ENCODE data around the gene CABLES1. TPM values are rescaled to one million over a fixed set of nuclear protein-coding genes. Genes with fewer than 3 reads are reported as not detected.

The CABLES1 gene
- polyA plus RNA-seq, 3 donors: 0.09 to 0.15 TPM; not detected in 1

DNA sequence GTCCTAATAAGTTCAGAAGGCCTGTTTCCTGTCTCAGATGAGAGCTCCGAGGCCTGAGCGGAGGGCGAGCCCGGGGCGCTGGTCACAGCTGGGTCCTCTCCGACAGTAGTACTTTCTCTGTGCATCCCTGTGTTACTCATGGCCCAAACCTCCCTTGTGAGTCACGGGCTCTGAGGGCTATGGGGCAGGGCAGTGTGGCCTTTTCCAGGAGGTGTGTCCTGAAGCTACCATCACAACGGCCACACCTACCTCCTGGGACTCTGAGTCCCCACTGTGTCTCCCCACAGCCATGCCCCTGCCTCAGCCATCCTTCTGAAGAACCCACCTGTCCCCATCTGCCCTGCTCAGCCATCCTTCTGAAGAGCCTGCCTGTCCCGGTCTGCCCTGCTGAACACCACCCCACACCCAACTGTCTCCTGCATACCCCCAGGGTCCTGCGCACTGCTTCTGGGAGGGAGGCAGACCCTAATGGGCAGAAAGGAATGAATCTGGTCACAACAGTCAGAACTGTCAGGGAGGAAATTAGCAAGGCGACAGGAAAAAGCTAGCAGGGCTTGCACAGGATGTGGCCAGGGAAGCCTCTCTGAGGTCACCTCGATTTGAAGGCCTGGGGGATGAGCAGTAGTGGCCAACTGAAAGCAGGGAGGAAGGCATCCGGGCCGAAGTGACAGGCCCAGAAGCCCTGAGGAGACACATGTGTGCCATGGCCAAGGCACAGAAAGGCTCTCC lies 172.4 kb downstream of the CABLES1 start:
- H3K4me3 ChIP-seq (replicated peaks in 1 of 3; ENCODE audit: low read depth in 2 of 3, low read length in 3 of 3): no peak overlapping the region
- WGBS (ENCODE audit: insufficient coverage): 64% methylated on average over 12 of the region's 14 CpGs
- no peaks in the 10 kb centered on the region for H3K27me3 ChIP-seq (ENCODE audit: control insufficient read depth in 2 of 2, insufficient read depth in 2 of 2, low read length in 2 of 2)
- H3K9ac ChIP-seq (ENCODE audit: insufficient read depth, low read length, poor library complexity, severe bottlenecking): no peak overlapping the region
- peaks cover 20% of the 10 kb centered on the region for H3K4me1 Mint-ChIP-seq
- peaks cover 0 to 5% of the 10 kb centered on the region in 2 donors for H3K4me1 ChIP-seq (ENCODE audit: control insufficient read depth in 1 of 2, insufficient read depth in 2 of 2, low read length in 2 of 2)
- peaks cover 2 to 8% of the 10 kb centered on the region in 2 donors for H3K36me3 Mint-ChIP-seq
- TF ChIP-seq, protein P1, sequence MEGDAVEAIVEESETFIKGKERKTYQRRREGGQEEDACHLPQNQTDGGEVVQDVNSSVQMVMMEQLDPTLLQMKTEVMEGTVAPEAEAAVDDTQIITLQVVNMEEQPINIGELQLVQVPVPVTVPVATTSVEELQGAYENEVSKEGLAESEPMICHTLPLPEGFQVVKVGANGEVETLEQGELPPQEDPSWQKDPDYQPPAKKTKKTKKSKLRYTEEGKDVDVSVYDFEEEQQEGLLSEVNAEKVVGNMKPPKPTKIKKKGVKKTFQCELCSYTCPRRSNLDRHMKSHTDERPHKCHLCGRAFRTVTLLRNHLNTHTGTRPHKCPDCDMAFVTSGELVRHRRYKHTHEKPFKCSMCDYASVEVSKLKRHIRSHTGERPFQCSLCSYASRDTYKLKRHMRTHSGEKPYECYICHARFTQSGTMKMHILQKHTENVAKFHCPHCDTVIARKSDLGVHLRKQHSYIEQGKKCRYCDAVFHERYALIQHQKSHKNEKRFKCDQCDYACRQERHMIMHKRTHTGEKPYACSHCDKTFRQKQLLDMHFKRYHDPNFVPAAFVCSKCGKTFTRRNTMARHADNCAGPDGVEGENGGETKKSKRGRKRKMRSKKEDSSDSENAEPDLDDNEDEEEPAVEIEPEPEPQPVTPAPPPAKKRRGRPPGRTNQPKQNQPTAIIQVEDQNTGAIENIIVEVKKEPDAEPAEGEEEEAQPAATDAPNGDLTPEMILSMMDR (IDR thresholded peaks at IDR 0.05): no peak
- no peaks in the 10 kb centered on the region for H3K9me3 ChIP-seq (replicated peaks in 1 of 2; ENCODE audit: control insufficient read depth in 1 of 2, insufficient read depth in 1 of 2, low read length in 2 of 2)
- H2AFZ ChIP-seq (ENCODE audit: insufficient read depth, low read depth, low read length, poor library complexity, severe bottlenecking): no peak overlapping the region
- no peaks in the 10 kb centered on the region for H3K79me2 ChIP-seq (ENCODE audit: insufficient read depth, low read length)
- no peaks in the 10 kb centered on the region for H3K36me3 ChIP-seq (replicated peaks in 1 of 2; ENCODE audit: control insufficient read depth in 1 of 2, insufficient read depth in 2 of 2, low read length in 2 of 2)
- H3K27ac ChIP-seq (ENCODE audit: low read depth in 1 of 2, low read length in 2 of 2): no peak overlapping the region
- H3K27me3 Mint-ChIP-seq (ENCODE audit: low read depth in 3 of 3): peaks cover 0 to 2% (median 2%) of the 10 kb centered on the region in 3 donors
- no peak overlapping the region for H3K4me3 Mint-ChIP-seq
- H3K4me2 ChIP-seq (replicated peaks; ENCODE audit: extremely low read depth, low read length, poor library complexity, severe bottlenecking): no peak overlapping the region
- no peak for DNase-seq
- peaks cover 0 to 3% (median 0%) of the 10 kb centered on the region in 7 donors for H3K9me3 Mint-ChIP-seq
- intact Hi-C loops (cut with micrococcal nuclease): no loop called here
- peak overlapping the region in 1 of 7 donors; percentile 27 for H3K27ac Mint-ChIP-seq
- H4K20me1 ChIP-seq (ENCODE audit: insufficient read depth, low read length): no peaks in the 10 kb centered on the region

Other genes starting within 250 kb of the CABLES1 start
- gene RBBP8, start 202.2 kb upstream of the CABLES1 start, polyA plus RNA-seq: 1 to 10 TPM; 5.8 to 9.6 (median 7.8) TPM